Endodermal cell (in vitro differentiated cells): ENCODE data around the gene TNFAIP8L1. TPM values are rescaled to one million over a fixed set of nuclear protein-coding genes. Genes with fewer than 3 reads are reported as not detected.
A peak's percentile ranks its signal among the peaks of the same experiment; 100 is the strongest.
"Not testable (repeated sequence)": the region's sequence is repeated elsewhere in the genome, so short reads cannot be mapped to it uniquely, and the experiment has no call there.

ENCODE experiments used
- DNase-seq: peaks from one replicate; pipeline ENCODE4 v3.0.0-alpha.2; 2017
- H3K27ac ChIP-seq: 2 replicates; pipeline ENCODE4 v1.5.1; 2013; ENCODE audit warnings: mild to moderate bottlenecking, low read depth, low read length, moderate library complexity
- H3K27me3 ChIP-seq: 2 replicates; pipeline ENCODE4 v1.6.1; 2013; ENCODE audit warnings: mild to moderate bottlenecking, low read length, moderate library complexity; ENCODE audit not compliant: insufficient read depth, control insufficient read depth, poor library complexity, severe bottlenecking
- H3K36me3 ChIP-seq: 2 replicates; pipeline ENCODE4 v1.7.0; 2013; ENCODE audit warnings: mild to moderate bottlenecking, low read length, moderate library complexity; ENCODE audit not compliant: control insufficient read depth, insufficient read depth
- H3K4me1 ChIP-seq: one replicate; pipeline ENCODE4 v1.7.0; 2013; ENCODE audit warnings: low read length; ENCODE audit not compliant: control insufficient read depth, insufficient read depth
- H3K4me3 ChIP-seq: 2 replicates; pipeline ENCODE4 v1.5.1; 2013; ENCODE audit warnings: mild to moderate bottlenecking, low read length, moderate library complexity
- H3K9ac ChIP-seq: 2 replicates; pipeline ENCODE4 v1.6.1; 2013; ENCODE audit warnings: mild to moderate bottlenecking, low read length, moderate library complexity; ENCODE audit not compliant: poor library complexity, severe bottlenecking; ENCODE audit errors: extremely low read depth
- H3K9me3 ChIP-seq: 2 replicates; pipeline ENCODE4 v1.6.1; 2013; ENCODE audit warnings: mild to moderate bottlenecking, low read length, moderate library complexity; ENCODE audit not compliant: control insufficient read depth
- H3K27ac Mint-ChIP-seq: 2 replicates; pipeline ENCODE4 v1.8.0; 2020; ENCODE audit warnings: mixed read lengths
- H3K27me3 Mint-ChIP-seq: 2 replicates; pipeline ENCODE4 v1.8.0; 2021; ENCODE audit warnings: mild to moderate bottlenecking, mixed read lengths; ENCODE audit not compliant: insufficient read depth
- H3K36me3 Mint-ChIP-seq: 2 replicates; pipeline ENCODE4 v1.8.0; 2020; ENCODE audit warnings: low read depth, mixed read lengths
- H3K4me1 Mint-ChIP-seq: 2 replicates; pipeline ENCODE4 v1.8.0; 2020; ENCODE audit warnings: mixed read lengths
- H3K4me3 Mint-ChIP-seq: 2 replicates; pipeline ENCODE4 v1.8.0; 2020; ENCODE audit warnings: mild to moderate bottlenecking, moderate library complexity, mixed read lengths
- H3K9me3 Mint-ChIP-seq: 2 replicates; pipeline ENCODE4 v1.8.0; 2020; ENCODE audit warnings: mild to moderate bottlenecking, mixed read lengths
- CTCF ChIP-seq: fragments of 200-600 bp; sonication (generic); conservative IDR thresholded peaks from 2 replicates; pipeline ENCODE4 v1.5.0; 2021; ENCODE audit warnings: antibody characterized with exemption, mild to moderate bottlenecking
- WGBS, 2 experiments: methylation state at CpG; one replicate each; pipeline versions ENCODE4 v1.1.5 to v1.1.7; 2013; ENCODE audit warnings: missing lambda C conversion rate in 2 of 2, mixed read lengths in 1 of 2; ENCODE audit not compliant: insufficient coverage in 1 of 2, insufficient read length in 1 of 2; 5-methylcytosine and 5-hydroxymethylcytosine counted together
- total RNA-seq, 2 donors: library from RNA; stranded (reverse); fragmentation: NEBNext Ultra II Directional in 1 of 2; extraction: Animal tissue kit (Norgen Biotek cat#: 25700) in 1 of 2; gene quantifications; 2 replicates in 1 of 2; 3 replicates in 1 of 2; pipeline ENCODE4 v1.2.1, GENCODE V29; 2021

Gene TNFAIP8L1
- total RNA-seq, 2 donors from 2014 or later, result 18.1 to 25.5 TPM

GRCh38 chr19:4678881-4679790 lies 39.8 kb downstream of the TNFAIP8L1 start:
- Mint-ChIP-seq H3K27ac (peak overlapping the region; percentile 33), H3K36me3 (peaks cover 45% of the 10 kb centered on the region), H3K4me3 (no peak overlapping the region), H3K4me1 (no peaks in the 10 kb centered on the region), H3K9me3 (no peaks in the 10 kb centered on the region), H3K27me3 (no peaks in the 10 kb centered on the region)
- Histone ChIP-seq H3K4me1 (no peaks in the 10 kb centered on the region), H3K36me3 (peaks cover 26% of the 10 kb centered on the region), H3K27ac (no peak overlapping the region), H3K4me3 (no peak overlapping the region), H3K27me3 (no peaks in the 10 kb centered on the region), H3K9me3 (no peaks in the 10 kb centered on the region), H3K9ac (no peak overlapping the region)
- DNase-seq, result peak; percentile 98
- WGBS, 2 experiments, result 87 to 99% methylated on average over 17 to 33 of the region's 34 CpGs
- TF ChIP-seq CTCF, result no peak

- WGBS, 2 experiments, result 89 to 99% methylated on average over 5 to 7 of the region's 7 CpGs
- not testable (repeated sequence) for H3K4me1 Mint-ChIP-seq, H3K27ac ChIP-seq, H3K4me3 Mint-ChIP-seq, H3K9me3 ChIP-seq, DNase-seq, H3K4me1 ChIP-seq, H3K4me3 ChIP-seq, H3K9me3 Mint-ChIP-seq, H3K27ac Mint-ChIP-seq, H3K9ac ChIP-seq, H3K27me3 ChIP-seq, H3K27me3 Mint-ChIP-seq
- H3K36me3 Mint-ChIP-seq, result peaks cover 45% of the 10 kb centered on the region
- H3K36me3 ChIP-seq, result peaks cover 26% of the 10 kb centered on the region
These were observed 40.7 kb downstream of the TNFAIP8L1 start for GRCh38 chr19:4680021-4680420.

GRCh38 chr19:4682417-4683200 lies 43.3 kb downstream of the TNFAIP8L1 start:
- no peak for DNase-seq
- H3K36me3 Mint-ChIP-seq, result peaks cover 44% of the 10 kb centered on the region
- no peaks in the 10 kb centered on the region for H3K9me3 Mint-ChIP-seq
- H3K27ac ChIP-seq, result no peak overlapping the region
- H3K27me3 Mint-ChIP-seq, result no peaks in the 10 kb centered on the region
- no peak for TF ChIP-seq CTCF
- WGBS, 2 experiments, result 97% methylated on average over 18 to 45 of the region's 45 CpGs
- no peak overlapping the region for H3K27ac Mint-ChIP-seq
- no peak overlapping the region for H3K9ac ChIP-seq
- H3K36me3 ChIP-seq, result peaks cover 29% of the 10 kb centered on the region
- H3K9me3 ChIP-seq, result no peaks in the 10 kb centered on the region
- no peak overlapping the region for H3K4me3 Mint-ChIP-seq
- H3K4me1 Mint-ChIP-seq, result no peaks in the 10 kb centered on the region
- no peaks in the 10 kb centered on the region for H3K27me3 ChIP-seq
- no peak overlapping the region for H3K4me3 ChIP-seq
- no peaks in the 10 kb centered on the region for H3K4me1 ChIP-seq
